Endothelial cell of hepatic sinusoid (primary cell): ENCODE data around the gene PDF.
"Not testable (repeated sequence)": the region's sequence is repeated elsewhere in the genome, so short reads cannot be mapped to it uniquely, and the experiment has no call there.

Experiments
- in situ Hi-C: cut with HindIII; loops from 2 replicates; pipeline ENCODE4 v1.10.0; 2017; ENCODE audit warnings: low sequenced_read_pairs

Gene PDF

DNA sequence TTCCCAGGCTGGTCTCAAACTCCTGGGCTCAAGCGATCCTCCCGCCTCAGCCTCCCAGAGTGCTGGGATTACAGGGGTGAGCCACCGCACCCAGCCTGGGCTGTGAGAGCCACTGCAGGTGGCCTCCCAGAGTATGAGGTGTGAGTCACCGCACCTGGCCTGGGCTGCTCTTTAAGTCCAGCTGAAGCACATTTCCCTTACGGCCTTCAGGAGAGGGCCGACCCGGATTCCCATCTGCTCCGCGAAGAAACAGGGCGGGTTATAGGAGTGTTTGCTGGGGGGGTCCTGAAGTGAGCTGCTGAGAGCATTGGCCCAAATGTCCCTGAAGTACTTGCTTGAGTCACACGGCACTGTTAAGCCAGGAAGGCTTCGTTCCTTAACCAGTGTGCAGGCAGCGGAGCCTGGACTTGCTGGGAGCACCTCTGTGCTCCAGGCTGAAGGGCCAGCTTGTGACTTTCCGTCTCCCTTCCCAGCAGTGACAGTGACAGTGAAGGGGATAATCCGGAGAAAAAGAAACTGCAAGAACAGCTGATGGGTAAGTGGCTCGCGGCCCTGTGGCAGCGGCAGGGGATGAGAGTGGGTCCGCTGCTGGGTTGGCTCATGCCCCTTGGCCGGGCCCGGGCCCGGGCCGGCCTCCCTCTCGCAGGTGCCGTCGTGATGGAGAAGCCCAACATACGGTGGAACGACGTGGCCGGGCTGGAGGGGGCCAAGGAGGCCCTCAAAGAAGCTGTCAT lies 12.0 kb downstream of the PDF start:
- in situ Hi-C loops, result no loop called here

DNA sequence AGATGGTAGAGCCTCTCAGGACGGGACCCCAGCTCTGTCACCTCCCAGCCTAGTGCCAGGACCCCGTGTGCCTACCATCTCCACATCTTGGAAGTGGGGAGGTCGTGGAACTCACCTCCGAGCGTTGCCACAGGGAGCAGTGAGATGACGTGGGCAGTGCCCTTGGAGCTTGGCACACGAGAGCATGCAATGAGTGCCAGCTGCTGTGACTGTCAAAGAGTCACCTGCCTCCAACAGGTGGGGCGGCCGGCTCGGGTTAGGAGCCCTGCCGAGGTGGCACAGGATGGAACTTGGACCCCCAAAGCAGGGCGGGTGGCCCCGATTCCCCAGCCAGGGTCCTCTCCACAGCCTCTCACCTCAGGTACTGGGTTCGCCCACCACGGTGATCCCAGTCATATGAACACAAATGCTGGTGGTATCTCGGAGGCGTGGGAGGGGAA lies 13.8 kb downstream of the PDF start:
- in situ Hi-C loops, result no loop called here

DNA sequence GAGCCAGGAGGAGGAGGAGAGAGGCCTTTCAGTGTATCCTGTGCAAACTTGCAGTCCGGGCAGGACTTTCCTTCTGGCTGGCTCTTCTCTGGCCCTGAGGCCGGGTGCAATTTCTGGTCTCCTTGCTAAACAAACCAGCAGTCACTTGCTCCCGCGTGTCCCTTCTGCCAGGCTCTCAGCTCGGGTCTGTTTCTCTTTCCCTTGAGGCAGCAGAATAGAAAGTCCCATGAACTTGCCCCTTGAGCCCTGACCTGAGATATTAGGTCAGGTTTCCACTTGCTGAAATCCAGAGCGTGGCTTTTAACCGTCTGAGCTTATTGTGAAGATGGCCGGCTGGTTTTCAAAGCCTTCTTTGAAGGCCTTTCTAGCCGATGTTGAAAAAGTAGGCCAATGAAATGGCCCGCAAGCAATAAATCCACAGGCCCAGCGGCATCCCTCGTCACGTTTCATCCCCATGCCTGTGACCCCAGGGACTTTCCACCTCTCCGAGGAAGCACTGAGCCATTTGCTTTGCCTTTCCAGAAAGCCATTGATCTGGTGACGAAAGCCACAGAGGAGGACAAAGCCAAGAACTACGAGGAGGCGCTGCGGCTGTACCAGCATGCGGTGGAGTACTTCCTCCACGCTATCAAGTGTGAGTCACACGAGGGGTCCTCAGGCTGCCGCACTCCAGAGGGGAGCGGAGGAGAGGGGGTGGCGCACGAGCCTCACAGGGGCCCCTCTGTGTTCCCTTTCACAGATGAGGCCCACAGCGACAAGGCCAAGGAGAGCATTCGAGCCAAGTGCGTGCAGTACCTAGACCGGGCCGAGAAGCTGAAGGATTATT lies 14.7 kb downstream of the PDF start:
- in situ Hi-C loops, result no loop called here

DNA sequence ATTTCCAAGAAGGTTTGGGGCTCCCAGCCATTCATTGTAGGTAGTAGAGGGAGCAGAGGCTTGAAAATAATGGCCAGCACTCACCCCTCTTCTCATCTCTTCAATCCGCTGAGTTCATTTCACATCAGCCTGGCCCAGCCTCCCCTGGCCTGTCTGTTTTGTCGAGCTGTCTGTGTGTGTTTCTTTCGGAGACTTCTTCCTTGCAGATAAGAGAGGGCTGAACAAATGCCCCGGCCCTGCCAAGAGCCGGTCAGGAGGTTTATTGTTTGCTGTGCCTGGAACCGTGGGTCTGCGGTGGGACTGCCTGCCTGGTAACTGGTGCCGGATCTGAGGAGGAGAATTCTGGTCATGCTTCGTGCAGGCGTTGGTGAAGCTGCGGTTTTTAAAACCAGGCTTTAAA lies 15.9 kb downstream of the PDF start:
- in situ Hi-C loops, result no loop called here

DNA sequence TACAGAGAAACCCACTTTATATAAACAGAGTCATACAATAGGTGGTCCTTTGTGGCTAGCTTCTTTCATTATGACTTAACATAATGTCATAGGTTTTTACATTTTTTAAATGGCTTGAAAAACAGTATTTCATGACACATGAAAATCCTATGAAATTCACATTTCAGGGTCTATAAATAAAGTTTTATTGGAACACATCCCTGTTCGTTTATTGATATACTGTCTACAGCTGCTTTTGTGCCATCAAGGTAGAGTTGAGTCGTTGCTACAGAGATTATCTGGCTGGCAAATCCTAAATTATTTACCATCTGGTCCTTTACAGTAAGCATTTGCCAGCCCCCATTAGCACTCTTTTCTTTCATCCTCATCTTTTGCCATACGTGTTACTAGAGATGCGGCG lies 16.9 kb downstream of the PDF start:
- in situ Hi-C loops, result no loop called here

DNA sequence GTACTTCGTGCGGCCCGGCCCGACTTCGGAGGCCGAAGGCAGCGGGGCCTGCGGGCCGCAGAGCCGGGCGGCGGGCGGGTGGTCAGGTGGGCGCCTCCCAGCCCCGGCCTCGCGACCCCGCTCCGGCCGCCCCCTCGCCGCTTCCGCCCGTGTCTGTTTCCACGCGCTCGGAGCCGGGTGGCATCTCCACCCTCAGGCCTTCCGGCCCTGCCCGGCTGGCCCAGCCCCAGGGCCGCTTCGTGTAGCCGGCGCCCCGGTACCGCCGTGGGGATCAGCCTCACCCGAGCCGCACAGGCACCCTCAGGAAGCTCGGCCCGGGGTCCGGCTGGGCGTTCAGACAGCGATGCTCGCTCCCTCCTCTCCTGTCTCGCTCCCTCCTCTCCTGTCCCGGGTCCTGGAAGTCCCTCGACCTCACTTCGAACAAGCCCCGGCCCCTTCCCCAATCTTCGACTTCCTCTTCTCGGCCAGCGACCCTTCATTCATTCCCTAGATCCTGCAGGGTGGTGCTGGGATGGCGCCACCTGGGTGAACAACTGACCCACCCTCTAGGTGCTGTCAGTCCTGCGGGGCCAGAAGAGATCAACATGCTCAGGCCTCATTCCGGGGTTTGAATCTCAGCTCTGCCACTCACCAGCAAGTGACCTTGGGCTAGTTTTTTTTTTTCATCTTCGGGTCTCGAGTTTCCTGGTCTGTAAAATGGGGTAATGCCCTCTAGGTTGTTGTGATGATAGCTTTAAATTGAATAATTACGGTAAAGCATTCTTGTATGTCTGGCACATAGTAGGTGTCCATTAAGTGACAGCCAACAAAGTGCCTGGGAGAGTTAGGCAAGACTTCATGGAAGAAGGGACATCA lies 18.6 kb downstream of the PDF start:
- in situ Hi-C loops, result no loop called here

DNA sequence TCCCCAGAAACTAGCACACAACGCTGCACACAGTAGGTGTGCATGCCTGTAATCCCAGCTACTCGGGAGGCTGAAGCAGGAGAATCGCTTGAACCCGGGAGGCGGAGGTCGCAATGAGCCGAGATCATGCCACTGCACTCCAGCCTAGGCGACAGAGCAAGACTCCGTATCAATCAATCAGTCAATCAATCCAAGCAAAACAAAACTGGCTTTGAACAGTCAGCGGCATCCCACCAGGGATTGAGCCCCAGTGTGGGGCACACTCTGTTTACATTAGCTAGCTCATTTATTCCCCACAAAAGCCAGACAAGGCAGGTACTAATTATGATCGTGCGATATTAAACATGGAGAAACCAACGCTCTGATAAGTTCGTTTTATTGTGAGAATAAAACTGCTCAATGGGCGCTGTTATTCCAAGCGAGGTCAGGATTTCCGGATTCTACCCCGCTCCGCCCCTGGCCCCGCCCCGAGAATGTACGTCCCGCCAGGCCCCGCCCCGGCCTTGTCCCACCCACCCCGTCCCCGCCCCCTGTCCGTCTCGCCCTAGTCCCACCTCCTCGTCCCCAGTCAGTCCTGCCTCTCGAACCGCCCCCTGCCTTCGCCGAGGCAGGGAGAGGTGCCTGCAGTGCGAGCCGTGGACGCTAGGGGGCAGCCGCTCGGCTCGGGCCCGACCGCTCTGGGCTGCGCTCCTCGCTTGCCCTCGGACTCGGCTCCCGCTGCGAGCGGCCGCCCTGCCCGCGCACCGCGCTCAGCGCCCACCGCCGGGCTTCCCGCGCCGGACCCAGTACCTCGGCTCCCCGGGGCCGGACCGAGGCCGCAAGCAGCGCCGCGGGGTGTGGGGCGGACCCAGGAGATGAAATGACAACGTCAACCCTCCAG lies 19.5 kb downstream of the PDF start, which contains the start of gene VPS4A:
TSS of gene VPS4A (plus strand) at position 698 of the 880 bp plus-strand sequence. CDS start at position 860, 162 bp downstream.
- in situ Hi-C loops, result no loop called here

DNA sequence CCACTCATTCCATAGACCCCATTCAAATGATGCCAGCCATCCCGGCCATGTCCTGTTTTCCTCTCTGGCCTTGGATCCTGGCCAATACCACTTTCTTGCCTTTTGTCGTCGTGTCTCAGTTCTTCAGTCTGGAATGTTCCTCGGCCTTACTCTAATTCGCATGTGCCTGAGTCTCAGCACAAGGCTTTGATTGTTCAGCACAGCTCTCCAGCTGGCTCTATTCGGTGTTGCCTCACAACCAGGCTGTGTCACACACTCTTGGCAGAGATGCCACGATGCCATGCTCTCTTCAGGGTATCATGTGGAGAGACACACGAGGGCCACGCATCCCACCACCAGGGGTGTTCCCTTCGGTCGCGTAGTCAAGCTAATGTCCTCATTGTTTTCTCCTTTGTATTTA lies 21.1 kb downstream of the PDF start:
- in situ Hi-C loops, result loop anchor here (10.0 kb wide), 1 partner anchor 175 kb away; the partner anchor contains the start of genes CHTF8 and UTP4

DNA sequence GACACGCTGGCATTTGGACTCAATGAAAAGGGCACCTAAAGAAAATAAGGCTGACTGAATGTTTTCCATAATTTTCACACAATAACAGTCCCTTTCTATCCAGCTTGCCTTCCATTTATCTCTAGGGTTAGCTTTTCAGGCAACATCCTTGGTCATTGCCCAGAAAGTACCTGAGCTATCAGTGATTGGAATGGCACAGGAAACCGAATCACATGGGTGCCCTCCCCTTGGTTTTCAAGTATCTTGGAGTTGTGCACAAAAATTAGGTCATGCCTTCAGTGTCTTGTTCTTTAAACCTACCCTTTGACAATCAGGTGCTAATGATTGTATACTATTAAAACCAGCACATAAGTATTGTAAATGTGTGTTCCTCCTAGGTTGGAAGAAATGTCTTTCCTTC lies 22.5 kb downstream of the PDF start:
- in situ Hi-C loops, result loop anchor here (10.0 kb wide), 1 partner anchor 173 kb away; the partner anchor contains the start of genes CHTF8 and UTP4

DNA sequence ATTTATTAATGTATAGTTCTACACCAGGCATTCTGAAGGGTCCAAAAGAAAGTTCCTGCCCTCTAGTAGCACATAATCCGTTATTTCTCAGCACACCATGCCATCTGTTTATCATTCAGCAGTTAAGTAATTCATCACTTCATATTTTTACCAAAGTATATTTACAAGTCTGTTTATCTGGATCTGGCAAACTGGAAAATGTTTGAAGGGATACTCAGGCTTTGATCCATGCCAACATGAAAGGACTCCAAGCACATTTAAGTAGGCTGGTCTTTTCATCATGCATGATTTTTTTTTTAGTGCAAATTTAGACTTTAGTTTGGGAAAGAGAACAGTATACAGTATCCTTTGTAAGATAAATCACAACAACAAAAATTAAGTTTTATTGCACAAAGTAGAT lies 23.3 kb downstream of the PDF start:
- in situ Hi-C loops, result loop anchor here (10.0 kb wide), 1 partner anchor 172 kb away; the partner anchor contains the start of genes CHTF8 and UTP4

DNA sequence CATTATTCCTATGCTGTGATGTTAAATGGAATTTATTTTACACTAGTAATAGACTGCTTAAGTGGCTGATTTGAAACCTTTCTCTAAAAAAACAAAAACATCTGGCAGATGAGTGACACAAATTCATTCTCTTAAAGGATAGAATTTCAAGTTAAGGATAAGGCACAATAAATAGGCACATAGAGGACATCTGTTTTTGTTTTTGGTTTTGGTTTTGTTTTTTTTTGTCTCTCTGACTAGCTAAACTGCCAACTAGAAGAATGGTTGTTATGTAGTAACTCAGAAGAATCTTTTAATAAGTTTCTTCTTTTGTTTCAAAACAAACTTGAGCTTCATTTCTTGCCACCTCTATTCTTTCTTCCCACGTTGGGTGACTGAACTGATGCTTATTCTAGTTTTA lies 24.4 kb downstream of the PDF start:
- in situ Hi-C loops, result loop anchor here (10.0 kb wide), 1 partner anchor 171 kb away; the partner anchor contains the start of genes CHTF8 and UTP4

DNA sequence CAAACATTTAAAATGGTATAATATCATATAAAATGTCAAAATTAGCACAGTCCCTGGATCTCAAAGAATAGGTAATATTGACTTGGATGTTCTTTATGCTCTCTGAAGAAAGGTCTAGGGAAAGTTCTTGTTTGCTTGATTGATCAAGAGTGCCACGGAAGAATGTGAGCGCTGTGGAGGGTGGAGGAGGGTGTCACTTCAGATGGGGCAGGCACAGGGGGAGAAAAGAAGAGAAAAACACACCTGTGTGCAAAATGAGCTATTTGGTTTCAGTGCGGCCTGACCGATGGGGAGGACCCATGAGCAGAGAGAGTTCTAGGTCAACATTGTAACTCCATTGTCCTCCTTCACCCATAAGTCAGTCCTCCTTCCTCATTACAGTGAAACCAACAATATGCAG lies 28.1 kb downstream of the PDF start:
- in situ Hi-C loops, result loop anchor here (5.0 to 10.0 kb wide), 3 partner anchors 75 to 168 kb away; partner anchors contain the start of genes CHTF8 and UTP4

DNA sequence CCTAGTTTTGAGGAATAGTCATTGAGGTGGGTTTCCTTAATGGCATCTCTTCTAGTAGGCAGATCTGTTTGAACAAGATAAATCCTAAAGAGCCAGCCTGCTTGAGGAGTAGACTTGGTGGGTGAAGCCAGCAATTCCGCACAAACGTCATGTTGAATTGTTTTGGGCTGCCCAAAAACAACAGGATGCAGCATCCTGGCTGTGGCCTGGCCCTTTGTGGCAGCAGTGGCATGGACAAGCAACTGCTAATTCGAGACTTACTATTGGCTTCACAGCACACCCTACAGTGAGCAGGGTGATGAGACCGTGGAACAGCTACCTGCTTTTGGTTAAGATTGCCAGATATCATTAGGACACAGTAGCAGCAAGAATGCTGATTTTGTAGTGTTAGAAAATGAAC lies 28.5 kb downstream of the PDF start:
- in situ Hi-C loops, result loop anchor here (5.0 to 10.0 kb wide), 3 partner anchors 75 to 167 kb away; partner anchors contain the start of genes CHTF8 and UTP4

DNA sequence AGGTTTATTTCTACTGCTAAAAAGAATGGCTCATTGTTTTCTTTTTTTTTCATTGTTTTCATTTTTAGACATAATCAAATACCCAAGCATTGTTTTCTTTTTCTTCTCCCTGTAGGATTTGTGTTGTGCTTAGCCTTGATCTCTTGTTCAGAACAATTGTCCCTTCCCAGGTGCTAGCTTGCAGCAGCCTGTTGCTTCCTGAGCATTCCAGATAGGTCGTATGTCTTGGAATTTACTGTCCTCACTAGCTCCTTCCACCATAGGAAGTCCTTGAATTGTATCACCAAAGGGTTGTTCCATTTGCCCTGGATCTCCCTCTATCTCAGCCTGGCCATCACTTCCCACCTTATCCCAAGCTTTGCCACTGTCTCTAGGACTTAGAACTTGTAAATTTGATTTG lies 29.2 kb downstream of the PDF start:
- in situ Hi-C loops, result loop anchor here (5.0 to 10.0 kb wide), 3 partner anchors 74 to 166 kb away; partner anchors contain the start of genes CHTF8 and UTP4

DNA sequence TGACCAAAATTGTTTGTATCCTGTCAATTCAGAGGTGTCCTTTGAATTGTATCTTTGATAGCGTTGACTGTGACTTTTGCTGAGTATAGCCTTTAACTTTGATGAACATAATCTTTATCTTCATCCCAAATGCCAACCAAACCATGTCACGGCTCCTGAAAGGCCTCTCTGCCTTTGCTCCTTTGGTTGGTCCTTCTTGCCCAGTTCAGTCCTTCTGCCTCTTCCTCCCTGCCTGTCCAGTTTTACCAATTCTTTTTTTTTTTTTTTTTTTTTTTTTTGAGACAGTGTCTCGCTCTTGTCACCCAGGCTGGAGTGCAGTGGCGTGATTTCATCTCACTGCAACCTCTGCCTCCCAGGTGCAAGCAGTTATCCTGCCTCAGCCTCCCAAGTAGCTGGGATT lies 32.1 kb downstream of the PDF start:
- in situ Hi-C loops, result no loop called here

DNA sequence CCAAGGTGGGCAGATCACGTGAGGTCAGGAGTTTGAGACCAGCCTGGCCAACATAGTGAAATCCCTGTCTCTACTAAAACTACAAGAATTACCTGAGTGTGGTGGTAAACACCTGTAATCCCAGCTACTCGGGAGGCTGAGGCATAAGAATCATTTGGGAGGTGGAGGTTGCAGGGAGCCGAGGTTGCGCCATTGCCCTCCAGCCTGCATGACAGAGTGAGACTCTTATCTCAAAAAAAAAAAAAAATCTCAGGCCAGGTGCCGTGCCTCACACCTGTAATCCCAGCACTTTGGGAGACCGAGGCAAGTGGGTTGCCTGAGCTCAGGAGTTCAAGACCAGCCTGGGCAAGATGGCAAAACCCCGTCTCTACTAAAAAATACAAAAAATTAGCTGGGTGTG lies 33.6 kb downstream of the PDF start:
- in situ Hi-C loops, result not testable (repeated sequence)

DNA sequence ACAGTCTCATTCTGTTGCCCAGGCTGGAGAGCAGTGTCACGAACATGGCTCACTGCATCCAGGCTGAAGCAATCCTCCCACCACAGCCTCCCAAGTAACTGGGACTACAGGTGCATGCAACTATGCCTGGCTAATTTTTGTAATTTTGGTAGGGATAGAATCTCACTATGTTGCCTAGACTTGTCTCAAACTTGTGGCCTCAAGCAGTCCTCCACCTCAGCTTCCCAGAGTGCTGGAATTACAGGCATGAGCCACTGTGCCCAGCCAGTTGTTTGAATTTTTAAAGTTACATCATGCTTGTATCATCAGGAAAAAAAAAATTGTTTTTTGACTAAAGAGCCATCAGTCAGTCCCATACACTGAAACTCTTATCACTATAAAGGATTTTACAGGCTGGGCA lies 36.3 kb downstream of the PDF start:
- in situ Hi-C loops, result no loop called here

DNA sequence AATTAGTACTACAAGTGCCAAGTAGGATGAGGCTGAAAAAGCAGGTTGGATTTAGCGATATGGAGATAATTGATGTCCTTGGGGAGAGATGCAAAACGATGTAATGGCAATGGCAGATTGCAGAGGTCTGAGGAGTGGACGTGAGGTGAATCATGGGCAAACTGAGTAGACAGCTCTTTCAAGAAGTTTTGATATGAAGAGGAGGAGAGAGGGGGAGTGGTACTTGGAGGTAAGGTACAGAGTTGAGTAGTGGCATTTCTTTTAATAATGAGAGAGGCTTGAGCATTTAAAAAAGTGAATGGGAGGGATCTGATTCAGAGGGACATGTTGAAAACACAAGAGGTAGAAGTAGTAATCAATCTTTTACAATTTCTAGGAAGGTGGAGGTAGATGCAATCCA lies 37.0 kb downstream of the PDF start:
- in situ Hi-C loops, result no loop called here

DNA sequence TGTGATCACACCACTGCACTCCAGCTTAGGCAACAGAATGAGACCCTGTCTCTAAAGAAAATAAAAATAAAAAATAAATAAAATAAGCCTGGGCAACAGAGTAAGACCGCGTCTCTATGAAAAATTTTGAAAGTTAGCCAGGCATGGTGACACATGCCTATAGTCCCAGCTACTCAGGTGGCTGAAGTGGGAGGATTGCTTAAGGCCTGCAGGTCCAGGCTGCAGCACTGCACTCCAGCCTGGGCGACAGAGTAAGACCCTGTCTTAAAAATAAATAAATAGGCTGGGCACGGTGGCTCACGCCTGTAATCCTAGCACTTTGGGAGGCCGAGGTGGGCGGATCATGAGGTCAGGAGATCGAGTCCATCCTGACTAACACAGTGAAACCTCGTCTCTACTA lies 38.7 kb downstream of the PDF start:
- in situ Hi-C loops, result not testable (repeated sequence)
